Posterior vena cava (tissue), 2 donors: ENCODE results near the gene SRRM2. TPM values are rescaled to one million over a fixed set of nuclear protein-coding genes. Genes with fewer than 3 reads are reported as not detected.

Experiments used
- DNase-seq: peaks from one replicate; pipeline ENCODE4 v3.0.0-alpha.2; 2020; ENCODE audit warnings: low spot score
- intact Hi-C, 2 donors: fragments of 100-400 bp; cut with DNase I; formaldehyde crosslinking; loops; one replicate each; pipeline versions ENCODE4 v1.14.1 to v1.14.2; 2022 to 2023
- long read RNA-seq, 2 donors: library from polyadenylated mRNA; unstranded; transcript quantifications; one replicate each; pipeline ENCODE4 v2.0.0, GENCODE V29; 2020 to 2021
- total RNA-seq, 2 donors: library from RNA; stranded (reverse); fragmentation: NEBNext Ultra II Directional; extraction: Animal tissue kit (Norgen Biotek cat#: 25700); gene quantifications; one replicate each; pipeline ENCODE4 v1.2.1, GENCODE V29; 2021
- donor health status: DM: yes; HTN: yes; CAD: no.
- donor health status: DM: yes; HTN: yes; CAD: no.

Gene SRRM2
- total RNA-seq: 100 to 1,000 TPM; 320 to 360 TPM
- long read RNA-seq, donor 1, partial matches to known transcripts: 33 of 39 reads
- long read RNA-seq, donor 1, other reads (novel, unspliced or antisense): 2 of 39 reads
- long read RNA-seq, donor 2, partial matches to known transcripts: 13 of 19 reads
- long read RNA-seq, donor 2, other reads (novel, unspliced or antisense): 5 of 19 reads

DNA sequence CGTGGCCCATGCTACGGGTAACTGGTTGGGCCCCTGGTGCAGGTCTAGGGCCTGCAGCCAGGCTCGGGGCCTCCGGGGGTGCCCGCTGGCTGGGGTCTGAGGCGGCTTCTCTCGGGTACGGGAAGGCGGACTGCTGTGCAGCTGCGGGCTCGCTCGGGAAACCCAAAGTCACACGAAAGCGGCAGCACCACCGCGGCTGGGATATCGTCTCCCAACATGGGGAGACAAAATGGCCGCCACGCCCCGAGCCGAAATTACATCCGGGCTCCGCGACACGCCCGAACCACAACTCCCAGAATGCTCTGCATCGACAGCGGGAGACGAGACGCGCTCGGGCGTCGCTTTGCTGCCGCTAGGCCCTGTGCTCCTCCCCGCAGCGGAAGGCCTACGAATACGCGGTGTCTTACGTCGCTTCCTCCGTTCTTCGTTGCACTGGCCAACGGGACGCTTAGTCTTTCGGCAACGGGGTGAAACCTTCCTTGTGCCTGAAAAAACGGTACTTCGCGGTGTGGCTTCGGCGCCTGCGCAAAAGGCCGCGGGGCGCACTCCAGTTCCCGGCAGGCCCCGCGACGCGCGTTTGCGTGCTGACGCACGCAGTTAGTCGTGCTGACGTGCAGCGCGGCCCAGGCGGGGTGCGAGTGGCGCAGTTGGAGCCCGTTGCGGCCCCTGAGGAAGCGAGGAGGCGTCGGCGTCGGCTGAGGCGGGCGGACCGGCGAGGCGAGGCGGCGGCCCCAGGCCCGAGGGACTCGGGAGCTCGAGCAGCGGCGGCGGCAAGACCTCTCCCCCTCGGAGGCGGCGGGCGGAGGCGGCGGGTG, at the start of gene SRRM2:
SRRM2 (plus strand) TSS at position 604 of the 815 bp plus-strand sequence. CDS start 3,727 bp downstream, outside the sequence.
- DNase-seq: peak; percentile 98
- intact Hi-C loops: no loop called here

DNA sequence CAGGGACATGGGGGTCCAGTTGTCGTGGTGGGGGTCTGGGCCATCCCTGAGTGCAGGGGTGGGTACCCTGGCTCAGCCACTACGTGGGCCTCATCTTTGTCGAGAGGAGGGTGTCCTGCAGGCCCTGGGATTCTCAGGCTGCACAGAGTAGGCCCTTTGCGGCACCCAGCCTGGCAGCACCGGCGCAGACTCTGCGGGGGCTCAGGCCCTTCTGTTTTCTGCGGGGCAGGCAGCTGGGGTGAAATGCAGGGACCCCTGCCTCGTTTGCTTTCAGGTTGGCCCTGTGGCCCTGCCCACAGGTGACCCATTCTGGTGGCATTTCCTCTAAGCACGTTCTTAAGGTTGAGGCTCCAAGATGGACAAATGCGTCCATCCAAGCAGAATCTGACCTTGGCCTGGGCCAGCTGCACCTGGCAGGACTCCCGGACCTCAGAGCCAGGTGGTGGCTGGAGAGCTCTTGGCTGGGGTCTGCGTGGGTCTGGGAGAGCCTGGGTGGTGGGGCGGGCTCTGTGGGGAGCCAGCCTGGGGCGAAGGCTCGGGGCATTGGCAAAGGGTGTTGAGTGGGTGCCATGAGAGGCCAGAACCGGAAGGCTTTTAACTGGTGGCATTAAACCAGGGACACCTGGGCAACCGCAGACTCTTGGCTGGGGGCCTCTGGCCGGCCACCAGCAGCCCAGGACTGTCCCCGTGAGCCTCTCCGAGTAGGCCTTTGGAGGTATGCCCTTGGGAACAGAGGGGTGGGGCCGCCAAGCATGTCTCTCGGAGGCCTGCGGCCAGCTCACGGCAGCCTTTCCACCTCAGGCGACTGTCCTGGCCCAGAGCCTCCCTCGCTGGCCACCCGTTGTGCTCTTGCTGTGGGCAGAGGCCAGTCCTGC, 49.3 kb upstream of the SRRM2 start:
- intact Hi-C loops: loop anchor here in 1 of 2 donors (1.0 to 10.0 kb wide), 2 partner anchors 40 to 152 kb away; partner anchors contain the start of gene PRSS22
- DNase-seq: no peak

DNA sequence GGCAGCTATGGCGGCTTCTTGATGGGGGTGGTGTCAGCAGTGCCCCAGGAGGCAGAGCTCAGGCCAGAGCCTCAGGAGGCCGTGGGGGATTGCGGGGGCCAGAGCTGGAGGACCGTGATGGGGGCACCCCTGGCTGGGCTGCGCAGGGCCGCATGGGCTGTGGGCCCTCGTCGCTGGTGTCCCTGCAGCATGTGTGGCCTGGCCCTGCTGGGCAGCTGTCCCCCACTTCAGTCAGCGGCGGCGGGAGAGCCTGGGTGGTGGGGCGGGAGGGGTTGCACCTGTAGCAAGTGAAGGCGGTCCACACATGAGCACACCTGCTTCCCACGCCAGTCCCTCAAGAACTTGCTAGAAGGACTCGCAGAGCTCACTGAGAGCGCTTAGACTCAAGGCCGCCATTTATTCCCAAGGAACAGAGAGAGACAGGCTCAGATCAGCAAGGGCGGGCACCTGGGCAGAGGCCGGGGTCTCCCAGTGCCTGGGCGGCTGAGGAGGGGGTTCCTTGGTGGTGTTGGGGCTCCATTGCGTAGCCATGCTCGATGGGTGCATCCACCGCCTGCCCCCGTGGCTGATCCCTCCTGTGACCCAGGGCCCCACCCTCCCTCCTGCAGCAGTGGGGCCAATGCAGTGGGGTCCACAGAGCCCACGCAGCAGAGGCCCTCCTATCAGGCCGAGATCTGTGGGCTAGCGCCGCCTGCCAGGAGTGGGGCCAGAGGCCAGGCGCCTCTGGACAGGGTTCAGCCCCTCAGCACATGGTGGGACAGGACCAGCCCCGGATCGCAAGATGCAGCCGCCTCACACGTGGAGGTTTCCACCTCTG, 48.1 kb upstream of the SRRM2 start:
- intact Hi-C loops: loop anchor here in 1 of 2 donors (10.0 kb wide), 1 partner anchor 150 kb away; the partner anchor contains the start of gene PRSS22
- DNase-seq: no peak

DNA sequence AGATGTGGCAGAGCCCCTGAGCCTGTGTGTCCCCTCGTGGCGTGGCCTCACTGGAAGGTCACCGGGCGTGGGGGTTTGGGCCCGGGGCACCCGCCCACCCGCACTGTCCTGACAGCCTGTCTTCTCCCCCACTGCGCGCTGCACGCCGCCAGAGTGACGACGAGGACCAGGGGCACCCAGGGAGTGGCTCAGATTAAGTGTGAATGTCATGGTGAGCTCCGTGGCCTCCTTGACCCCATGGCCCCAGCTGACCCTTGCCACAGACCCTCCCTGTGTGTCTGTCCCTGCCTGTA, 47.5 kb upstream of the SRRM2 start:
- intact Hi-C loops: loop anchor here in 1 of 2 donors (10.0 kb wide), 1 partner anchor 150 kb away; the partner anchor contains the start of gene PRSS22
- DNase-seq: no peak

DNA sequence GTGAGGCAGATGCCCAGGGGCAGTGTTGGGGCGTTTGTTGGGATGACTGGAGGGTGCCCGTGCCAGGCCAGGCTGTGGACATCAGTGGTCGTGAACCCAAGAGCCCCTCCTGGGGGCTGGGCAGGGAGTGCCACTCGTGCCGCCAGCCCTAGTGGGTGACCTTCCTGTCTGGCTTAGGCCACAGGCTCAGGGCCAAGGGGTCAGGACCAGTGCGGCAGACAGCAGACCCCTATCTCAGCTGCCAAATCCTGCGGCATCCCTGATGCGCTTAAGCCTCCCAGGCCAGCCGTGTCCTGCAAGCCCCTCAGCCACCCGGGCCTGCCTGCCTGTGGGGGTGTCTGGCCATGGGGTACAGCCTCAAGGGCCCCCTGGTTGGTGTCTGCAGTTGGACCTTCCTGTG, 47.1 kb upstream of the SRRM2 start:
- intact Hi-C loops: loop anchor here in 1 of 2 donors (10.0 kb wide), 1 partner anchor 149 kb away; the partner anchor contains the start of gene PRSS22
- DNase-seq: no peak

DNA sequence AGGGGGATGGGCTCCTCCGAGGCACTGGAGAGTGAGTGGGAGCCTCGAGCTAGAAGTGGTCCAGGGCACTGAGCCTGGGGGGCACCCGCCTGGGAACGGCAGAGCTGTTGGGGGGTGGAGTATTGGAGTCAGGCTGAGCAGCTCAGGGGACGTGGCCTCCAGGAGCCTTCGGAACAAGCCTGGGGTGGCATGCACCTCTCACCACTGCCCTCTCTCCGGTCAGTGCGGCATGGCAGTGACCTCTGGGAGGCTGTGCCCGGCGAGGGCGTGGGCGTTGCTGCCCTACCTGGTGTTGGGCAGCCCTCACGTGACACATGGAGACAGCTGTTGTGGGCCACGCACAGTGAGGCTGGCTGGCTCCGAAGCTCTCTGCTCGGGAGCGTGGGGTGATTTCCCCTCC, 46.4 kb upstream of the SRRM2 start:
- intact Hi-C loops: loop anchor here in 1 of 2 donors (10.0 kb wide), 1 partner anchor 149 kb away; the partner anchor contains the start of gene PRSS22
- DNase-seq: no peak

DNA sequence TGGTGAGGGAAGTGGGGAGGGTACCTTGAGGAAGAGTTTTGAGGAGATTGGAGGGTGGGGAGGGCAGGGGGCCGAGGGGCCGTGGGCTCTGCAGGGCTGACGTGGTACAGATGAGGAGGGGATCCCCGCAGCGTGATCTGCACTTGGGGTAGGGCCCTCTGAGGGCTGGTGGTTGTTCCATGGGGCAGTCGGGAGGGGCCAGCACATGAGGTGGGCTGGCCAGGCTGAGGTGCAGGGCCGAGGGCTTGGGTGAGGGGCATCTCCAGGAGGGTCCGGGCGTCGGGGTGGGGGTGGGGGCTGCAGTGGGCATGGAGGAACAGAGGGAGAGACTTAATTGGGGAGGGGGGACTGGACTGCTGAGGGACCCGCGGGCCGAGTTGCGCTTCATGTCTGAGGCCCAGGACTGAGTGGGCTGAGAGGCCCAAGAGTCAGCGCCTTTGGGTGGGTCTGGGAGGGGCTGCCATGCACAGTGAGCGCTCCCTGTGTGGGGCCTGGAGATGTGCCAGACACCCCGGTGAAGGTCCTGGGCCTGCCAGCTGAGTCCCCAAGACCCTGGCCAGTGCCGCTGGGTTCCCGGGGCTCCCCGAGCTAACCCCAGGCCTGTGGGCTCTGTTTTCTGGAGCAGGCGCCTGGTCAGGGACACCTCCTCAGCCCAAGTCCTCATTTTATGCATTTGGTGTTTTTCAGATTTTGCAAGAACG, 45.7 kb upstream of the SRRM2 start:
- intact Hi-C loops: loop anchor here in 1 of 2 donors (1.0 to 10.0 kb wide), 2 partner anchors 34 to 148 kb away; partner anchors contain the start of gene PRSS22
- no peak for DNase-seq

DNA sequence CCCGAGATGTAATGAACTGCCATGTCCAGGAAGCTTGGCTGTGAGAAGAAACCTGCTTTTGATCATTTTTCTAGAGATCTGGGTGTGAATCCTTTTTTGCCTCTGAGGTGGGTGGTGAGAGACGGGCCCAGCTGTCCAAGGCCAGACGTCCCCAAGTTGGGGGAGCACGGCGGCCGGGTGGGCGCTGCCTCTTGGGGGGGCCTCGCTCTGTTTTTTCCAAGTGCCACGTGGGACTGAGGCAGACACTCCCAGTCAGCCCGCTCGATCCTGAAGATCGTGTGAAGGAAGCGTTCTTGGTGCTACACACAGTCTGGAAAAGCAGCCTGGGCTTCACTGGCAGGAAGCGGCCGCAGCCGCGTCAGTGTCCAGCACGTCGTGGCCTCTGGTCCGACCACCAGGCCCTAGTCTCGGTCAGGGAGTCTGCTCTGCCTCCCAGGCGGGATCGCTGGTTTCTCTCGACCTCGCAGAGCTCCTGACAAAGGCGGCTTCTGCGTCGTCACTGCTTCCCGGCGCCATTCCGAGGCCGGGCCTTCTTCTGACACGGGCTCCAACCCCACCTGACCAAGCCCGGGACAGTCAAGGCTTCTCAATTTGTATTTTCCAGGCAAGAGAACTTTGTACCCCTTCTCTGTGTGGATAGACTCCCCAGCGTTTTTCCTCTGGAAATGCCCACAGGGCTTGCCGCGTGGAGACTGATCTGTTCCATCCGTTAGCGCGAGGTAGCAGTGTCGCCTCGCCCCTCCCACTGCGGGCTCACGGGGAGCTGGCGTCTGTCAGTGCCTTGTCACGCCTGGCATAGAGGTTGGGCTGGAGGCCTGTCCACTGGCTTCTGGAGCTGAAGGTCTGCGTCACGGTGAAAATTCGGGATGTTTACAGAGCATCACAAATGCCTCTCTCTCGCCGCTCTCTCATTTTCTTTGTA, 44.8 kb upstream of the SRRM2 start:
- DNase-seq: no peak
- intact Hi-C loops: loop anchor here in 1 of 2 donors (1.0 to 10.0 kb wide), 2 partner anchors 33 to 147 kb away; partner anchors contain the start of gene PRSS22

DNA sequence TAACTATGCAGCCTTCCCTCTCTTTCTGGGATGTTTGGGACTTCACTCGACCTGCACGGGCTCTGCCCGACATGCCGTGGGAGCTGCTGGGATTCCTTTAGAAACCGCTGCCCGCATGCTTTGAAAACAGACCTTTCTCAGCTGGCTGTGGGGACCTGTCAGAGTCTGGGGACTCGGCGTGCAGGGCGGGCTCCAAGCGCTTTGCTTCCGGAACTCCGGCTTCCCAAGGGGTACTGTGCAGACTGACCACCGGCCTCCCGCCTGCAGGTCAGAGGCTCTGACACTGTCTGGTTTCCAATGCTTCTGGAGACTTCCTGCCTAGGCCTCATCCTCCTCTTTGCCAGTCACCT, 44.2 kb upstream of the SRRM2 start:
- intact Hi-C loops: loop anchor here in 1 of 2 donors (10.0 kb wide), 1 partner anchor 147 kb away; the partner anchor contains the start of gene PRSS22
- DNase-seq: no peak

DNA sequence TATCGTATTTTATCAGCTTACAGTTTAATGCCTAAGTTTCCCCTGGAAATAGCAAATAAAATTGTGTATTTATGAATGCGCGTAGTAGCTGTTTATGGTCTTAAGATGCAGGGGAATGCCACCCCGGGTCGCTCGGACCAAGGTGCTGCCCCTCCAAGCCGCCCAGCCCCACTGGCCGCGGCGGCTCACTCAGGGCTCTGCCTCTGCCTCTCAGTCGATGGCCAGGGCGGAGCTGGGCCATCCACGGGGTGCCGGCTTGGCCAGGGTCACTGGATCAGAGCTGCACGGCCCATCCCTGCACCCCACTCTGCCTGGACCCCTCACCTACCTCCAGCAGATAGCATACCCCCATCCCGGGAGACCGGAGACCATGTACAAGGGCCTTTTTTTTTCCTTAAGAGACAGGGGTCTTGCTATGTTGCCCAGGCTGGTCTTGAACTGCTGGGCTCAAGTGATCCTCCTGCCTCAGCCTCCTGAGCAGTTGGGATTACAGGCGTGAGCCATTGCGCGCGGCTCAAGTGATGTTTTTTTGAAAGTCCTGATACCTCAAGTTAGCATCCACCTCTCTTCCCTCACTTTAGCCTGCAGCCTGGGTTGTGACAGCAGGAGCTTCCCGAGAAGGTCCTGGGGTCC, 43.4 kb upstream of the SRRM2 start:
- DNase-seq: no peak
- intact Hi-C loops: loop anchor here in 1 of 2 donors (10.0 kb wide), 1 partner anchor 146 kb away; the partner anchor contains the start of gene PRSS22

DNA sequence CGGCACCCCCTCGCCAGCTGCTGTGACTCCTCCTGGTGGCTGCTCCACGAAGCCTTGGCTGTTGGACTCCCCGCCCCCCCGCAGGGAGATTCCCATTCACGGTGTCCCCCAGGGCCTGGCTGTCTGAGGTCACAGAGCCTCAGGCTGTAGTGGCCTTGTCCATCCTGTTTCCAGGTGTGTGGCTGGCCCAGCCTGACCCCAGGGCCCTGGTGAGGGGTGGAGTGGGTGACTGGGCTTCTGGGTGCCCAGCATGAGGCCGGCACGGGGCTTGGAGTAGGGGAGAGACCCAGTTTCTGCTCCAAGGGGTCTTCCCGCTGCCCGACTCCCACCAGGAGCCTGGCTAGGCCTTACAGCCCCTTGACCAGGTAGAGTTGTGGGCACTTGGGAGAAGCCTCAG, 42.9 kb upstream of the SRRM2 start:
- intact Hi-C loops: loop anchor here in 1 of 2 donors (10.0 kb wide), 1 partner anchor 145 kb away; the partner anchor contains the start of gene PRSS22

DNA sequence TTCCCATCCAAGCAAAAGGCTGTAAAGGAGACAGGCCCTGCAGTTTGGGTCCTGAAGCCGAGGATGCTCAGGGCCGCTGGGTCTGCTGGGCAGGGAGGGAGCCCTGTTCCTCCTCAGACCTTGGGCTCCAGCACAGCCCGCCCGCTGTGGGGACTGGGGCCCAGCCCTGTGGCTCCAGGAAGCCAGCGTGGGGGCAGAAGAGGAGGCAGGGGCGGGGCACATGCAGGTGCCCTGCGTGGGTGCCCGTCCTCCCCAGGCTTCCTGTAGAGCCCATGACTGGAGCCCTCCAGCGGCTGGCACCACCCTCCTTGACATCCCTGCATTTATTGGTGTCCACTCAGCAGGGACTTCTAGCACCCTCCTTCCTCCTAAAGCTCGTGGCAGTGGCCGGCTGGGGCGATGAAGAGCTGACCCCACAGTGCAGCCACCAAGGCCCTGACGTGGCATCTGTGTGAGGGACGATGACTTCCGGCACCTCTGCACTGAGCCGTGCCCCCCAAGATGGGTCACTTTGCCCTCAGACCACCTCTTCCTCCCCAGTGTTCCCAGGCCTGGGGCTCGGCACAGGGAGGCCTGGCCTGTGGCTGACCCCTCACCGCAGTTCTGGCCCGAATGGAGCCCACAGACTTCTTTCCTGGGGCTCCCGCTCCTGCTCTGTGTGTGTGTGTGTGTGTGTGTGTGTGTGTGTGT, 42.3 kb upstream of the SRRM2 start:
- DNase-seq: no peak
- intact Hi-C loops: no loop called here

More for the DNA sequence above, 42.9 kb upstream of the SRRM2 start:
- no peak for DNase-seq

DNA sequence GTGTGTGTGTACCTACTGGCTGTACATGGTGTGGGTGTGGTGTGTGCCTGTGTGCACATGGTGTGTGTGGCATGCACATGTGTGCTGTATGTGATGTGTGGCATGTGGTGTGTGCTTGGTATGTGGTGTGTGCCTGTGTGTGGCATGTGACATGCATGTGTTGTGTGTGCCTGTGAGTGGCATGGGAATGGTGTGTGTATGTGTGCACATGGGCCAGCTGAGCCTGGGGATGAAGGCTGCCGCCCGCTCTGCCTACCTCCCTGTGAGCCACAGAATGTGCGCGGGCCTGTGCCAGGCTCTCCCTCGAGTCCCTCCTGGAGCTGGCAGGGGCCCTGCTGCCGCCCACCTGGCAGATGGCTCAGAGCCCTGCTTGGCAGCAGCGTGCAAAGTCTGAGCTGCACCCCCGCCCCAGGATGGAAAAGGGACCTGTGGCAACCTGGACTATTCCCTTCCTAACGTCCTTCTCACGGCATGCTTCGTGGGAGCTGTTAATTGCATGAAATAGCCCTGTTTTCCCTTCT, 41.7 kb upstream of the SRRM2 start:
- intact Hi-C loops: no loop called here
- DNase-seq: no peak

DNA sequence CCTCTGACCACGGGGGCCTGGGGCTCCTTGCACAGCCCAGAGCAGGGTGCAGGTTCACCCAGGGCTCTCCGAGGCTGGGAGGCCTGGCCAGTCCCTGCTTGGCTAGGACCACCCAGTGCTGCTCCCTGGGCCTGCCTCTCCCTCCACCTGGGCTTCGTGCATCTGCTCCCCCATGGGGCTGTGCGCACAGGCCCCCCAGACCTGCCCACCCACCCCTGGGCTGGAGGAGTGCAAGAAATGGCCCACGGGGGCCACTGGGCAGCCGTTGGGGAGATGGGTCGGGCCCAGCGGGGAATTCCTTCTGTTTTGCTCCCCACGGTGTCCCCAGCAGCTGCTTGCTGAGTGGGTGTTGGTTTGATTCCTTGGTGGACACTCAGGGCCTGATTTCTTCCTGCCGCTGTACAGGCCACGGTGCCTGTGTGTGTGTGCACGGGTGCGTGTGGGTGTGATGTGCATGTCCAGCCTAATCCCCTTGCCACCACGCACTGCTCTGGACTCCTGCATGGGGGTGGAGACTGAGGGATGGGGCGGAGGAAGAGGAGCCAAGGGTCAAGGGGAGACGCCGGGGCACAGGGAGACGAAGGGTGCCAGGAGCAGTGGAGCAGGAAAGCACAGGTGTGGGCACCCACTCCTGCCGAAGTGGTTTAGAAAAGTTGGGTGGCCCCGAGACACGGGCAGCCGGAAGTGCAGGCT, 40.9 kb upstream of the SRRM2 start:
- no peak for DNase-seq
- intact Hi-C loops: no loop called here

DNA sequence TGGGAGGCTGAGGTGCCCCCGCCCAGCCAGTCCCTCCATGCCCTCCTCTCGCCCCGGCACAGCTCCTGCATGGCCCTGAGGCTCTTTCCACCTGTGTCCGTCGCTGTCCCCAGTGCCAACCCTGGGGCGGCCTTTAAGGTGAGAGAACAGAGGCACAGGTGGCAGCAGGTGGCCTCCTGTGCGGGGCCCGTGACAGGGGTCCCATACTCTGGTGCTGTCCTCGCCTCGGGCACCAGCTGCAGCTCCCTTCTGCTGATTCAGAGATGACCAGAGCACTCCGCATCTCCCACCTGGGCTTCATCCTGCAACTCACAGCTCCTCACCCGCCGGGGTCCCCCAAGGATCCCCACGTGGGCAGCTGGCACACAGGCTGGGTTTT, 40.4 kb upstream of the SRRM2 start:
- DNase-seq: no peak
- intact Hi-C loops: no loop called here
